GM23338 (cell line): ENCODE results near the gene MGAT5. TPM values are rescaled to one million over a fixed set of nuclear protein-coding genes. Genes with fewer than 3 reads are reported as not detected.

Experiments used
- ATAC-seq: fragments of 200-7000 bp; cut with Tn5 transposase; 3 replicates; pipeline ENCODE4 v1.9.1; 2020
- DNase-seq: peaks from one replicate; pipeline ENCODE4 v3.0.0-alpha.2; 2015; ENCODE audit warnings: low spot score
- H2AFZ ChIP-seq: fragments of 200-600 bp; sonication (generic); 2 replicates; pipeline ENCODE4 v1.8.0; 2016; ENCODE audit warnings: antibody characterized with exemption, mild to moderate bottlenecking, moderate library complexity
- H3F3A ChIP-seq: fragments of 200-600 bp; sonication (generic); replicated peaks from 2 replicates; pipeline ENCODE4 v1.8.0; 2017; ENCODE audit warnings: antibody characterized with exemption, mixed run types, low read depth
- H3K27ac ChIP-seq: fragments of 200-600 bp; sonication (generic); 2 replicates; pipeline ENCODE4 v1.6.1; 2016; ENCODE audit warnings: low read depth
- H3K27me3 ChIP-seq: fragments of 200-600 bp; sonication (generic); 2 replicates; pipeline ENCODE4 v1.8.0; 2016; ENCODE audit warnings: mild to moderate bottlenecking, mixed run types, moderate library complexity; ENCODE audit not compliant: insufficient read depth
- H3K36me3 ChIP-seq: fragments of 200-600 bp; sonication (generic); 2 replicates; pipeline ENCODE4 v1.8.0; 2016; ENCODE audit warnings: mild to moderate bottlenecking; ENCODE audit not compliant: insufficient read depth
- H3K4me1 ChIP-seq: fragments of 200-600 bp; sonication (generic); 2 replicates; pipeline ENCODE4 v1.8.0; 2016; ENCODE audit warnings: mild to moderate bottlenecking, moderate library complexity; ENCODE audit not compliant: insufficient read depth
- H3K4me2 ChIP-seq: fragments of 200-600 bp; sonication (generic); 2 replicates; pipeline ENCODE4 v1.7.1; 2017; ENCODE audit warnings: mixed run types
- H3K4me3 ChIP-seq: fragments of 200-600 bp; sonication (generic); 2 replicates; pipeline ENCODE4 v1.6.1; 2016; ENCODE audit warnings: mixed run types
- H3K79me2 ChIP-seq: fragments of 200-600 bp; sonication (generic); replicated peaks from 2 replicates; pipeline ENCODE4 v1.8.0; 2017; ENCODE audit warnings: mild to moderate bottlenecking; ENCODE audit not compliant: insufficient read depth
- H3K9me2 ChIP-seq: fragments of 200-600 bp; sonication (generic); 2 replicates; pipeline ENCODE4 v1.8.0; 2017; ENCODE audit not compliant: insufficient read depth
- H4K20me1 ChIP-seq: fragments of 200-600 bp; sonication (generic); replicated peaks from 2 replicates; pipeline ENCODE4 v1.8.0; 2017; ENCODE audit warnings: mild to moderate bottlenecking; ENCODE audit not compliant: insufficient read depth
- H3K27ac Mint-ChIP-seq: 2 replicates; pipeline ENCODE4 v1.8.0; 2020; ENCODE audit warnings: inconsistent platforms, mild to moderate bottlenecking, moderate library complexity, mixed read lengths
- H3K27me3 Mint-ChIP-seq: 3 replicates; pipeline ENCODE4 v1.8.0; 2022; ENCODE audit warnings: low read depth, mild to moderate bottlenecking, moderate library complexity, mixed read lengths, inconsistent platforms; ENCODE audit not compliant: insufficient read depth, poor library complexity
- H3K36me3 Mint-ChIP-seq: 3 replicates; pipeline ENCODE4 v1.8.0; 2021; ENCODE audit warnings: low read depth, mild to moderate bottlenecking, inconsistent platforms, moderate library complexity, mixed read lengths
- H3K4me1 Mint-ChIP-seq: 3 replicates; pipeline ENCODE4 v1.8.0; 2020; ENCODE audit warnings: mild to moderate bottlenecking, inconsistent platforms, mixed read lengths
- H3K4me3 Mint-ChIP-seq: 3 replicates; pipeline ENCODE4 v1.8.0; 2021; ENCODE audit warnings: moderate library complexity, mild to moderate bottlenecking, inconsistent platforms, mixed read lengths
- H3K9me3 Mint-ChIP-seq: 3 replicates; pipeline ENCODE4 v1.8.0; 2020; ENCODE audit warnings: moderate library complexity, mild to moderate bottlenecking, inconsistent platforms, mixed read lengths
- CREB1 ChIP-seq: fragments of 250-450 bp; sonication (Bioruptor Pico); IDR thresholded peaks from 2 replicates; pipeline ENCODE4 v1.5.0; 2020; ENCODE audit warnings: low read depth, mild to moderate bottlenecking, moderate library complexity
- CTCF ChIP-seq, 2 experiments: fragments of 200-600 bp in 1 of 2; sonication (generic) in 1 of 2; conservative IDR thresholded peaks; 2 replicates each; pipeline versions ENCODE4 v1.5.1 to v1.6.1; 2016 to 2017; ENCODE audit warnings: antibody characterized with exemption in 2 of 2, low read depth in 2 of 2, mild to moderate bottlenecking in 2 of 2, moderate library complexity in 1 of 2
- ETS1 ChIP-seq: IDR thresholded peaks from 2 replicates; pipeline ENCODE4 v1.6.1; 2016; ENCODE audit warnings: antibody characterized with exemption
- EZH2 ChIP-seq: fragments of 200-600 bp; sonication (generic); IDR thresholded peaks from one replicate; pipeline ENCODE4 v1.8.0; 2017; ENCODE audit warnings: antibody characterized with exemption, mild to moderate bottlenecking, low read depth; ENCODE audit not compliant: unreplicated experiment
- EZH2phosphoT487 ChIP-seq: fragments of 200-600 bp; sonication (generic); IDR thresholded peaks from one replicate; pipeline ENCODE4 v1.8.1; 2018; ENCODE audit warnings: antibody characterized with exemption; ENCODE audit not compliant: unreplicated experiment
- JUNB ChIP-seq: IDR thresholded peaks from one replicate; pipeline ENCODE4 v1.6.1; 2016; ENCODE audit warnings: antibody characterized with exemption; ENCODE audit not compliant: unreplicated experiment
- NANOG ChIP-seq: IDR thresholded peaks from 2 replicates; pipeline ENCODE4 v1.6.1; 2016; ENCODE audit warnings: antibody characterized with exemption, borderline replicate concordance
- POLR2AphosphoS5 ChIP-seq: IDR thresholded peaks from 2 replicates; pipeline ENCODE4 v1.6.1; 2016; ENCODE audit warnings: antibody characterized with exemption, low read depth
- REST ChIP-seq: IDR thresholded peaks from one replicate; pipeline ENCODE4 v1.6.1; 2018; ENCODE audit warnings: antibody characterized with exemption; ENCODE audit not compliant: unreplicated experiment
- STAT1 ChIP-seq: IDR thresholded peaks from one replicate; pipeline ENCODE4 v1.6.1; 2016; ENCODE audit warnings: antibody characterized with exemption; ENCODE audit not compliant: unreplicated experiment
- ZNF114 ChIP-seq: fragments of 250-450 bp; sonication (Bioruptor Pico); IDR thresholded peaks from 2 replicates; pipeline ENCODE4 v1.5.0; 2020; ENCODE audit warnings: mild to moderate bottlenecking, moderate library complexity
- ZNF462 ChIP-seq: fragments of 250-450 bp; sonication (Bioruptor Pico); IDR thresholded peaks from 2 replicates; pipeline ENCODE4 v1.5.0; 2020; ENCODE audit warnings: mild to moderate bottlenecking, moderate library complexity
- polyA plus RNA-seq: library from polyadenylated mRNA; unstranded; fragments of >200 nt; fragmentation: Nextera tagmentation; extraction: Ambion mirVana; gene quantifications from 2 replicates; pipeline ENCODE4 v1.2.1, GENCODE V29; 2016
- total RNA-seq: library from RNA; depleted of rRNA; stranded (reverse); fragments of >200 nt; shearing (Covaris generic); gene quantifications from 2 replicates; pipeline ENCODE4 v1.2.3, GENCODE V29; 2014

Gene MGAT5
- total and polyA plus RNA-seq, 2 experiments from 2014 or later, result 4.6 to 27.6 TPM

GRCh38 chr2:134458473-134458853, 204.6 kb downstream of the MGAT5 start:
- Mint-ChIP-seq H3K9me3 (no peaks in the 10 kb centered on the region; the same call in 2 of the 3 replicates), H3K27ac (no peak overlapping the region), H3K4me1 (peaks cover 4% of the 10 kb centered on the region; the same call in 2 of the 3 replicates), H3K4me3 (no peak overlapping the region), H3K36me3 (no peaks in the 10 kb centered on the region), H3K27me3 (no peaks in the 10 kb centered on the region)
- H3K36me3 ChIP-seq, result no peaks in the 10 kb centered on the region
- H3K9me2 ChIP-seq, result no peaks in the 10 kb centered on the region
- H2AFZ ChIP-seq, result no peak overlapping the region
- H3K4me1 ChIP-seq, result no peaks in the 10 kb centered on the region
- ATAC-seq (no peak), DNase-seq (no peak)
- H4K20me1 ChIP-seq, result no peaks in the 10 kb centered on the region
- H3F3A ChIP-seq, result no peaks in the 10 kb centered on the region
- H3K79me2 ChIP-seq, result no peaks in the 10 kb centered on the region
- no peak overlapping the region for H3K27ac ChIP-seq
- TF ChIP-seq NANOG, result no peak
- TF ChIP-seq POLR2AphosphoS5, result no peak
- no peak for TF ChIP-seq JUNB
- TF ChIP-seq CREB1, result no peak
- no peak for TF ChIP-seq ETS1
- TF ChIP-seq REST, result no peak
- TF ChIP-seq ZNF462 (CRISPR knock-in tag), result no peak
- no peak for TF ChIP-seq STAT1
- no peak for TF ChIP-seq EZH2phosphoT487
- TF ChIP-seq ZNF114 (CRISPR knock-in tag), result no peak
- TF ChIP-seq CTCF (conservative IDR thresholded peaks at IDR 0.05; ENCODE audit: low read depth in 2 of 2), result no peak
- no peak for TF ChIP-seq EZH2
- no peak overlapping the region for H3K4me3 ChIP-seq
- H3K4me2 ChIP-seq, result no peak overlapping the region
- no peaks in the 10 kb centered on the region for H3K27me3 ChIP-seq
